Osteoblast (primary cell): ENCODE data around the gene ZNRD2. TPM values are rescaled to one million over a fixed set of nuclear protein-coding genes. Genes with fewer than 3 reads are reported as not detected.
A peak's percentile ranks its signal among the peaks of the same experiment; 100 is the strongest.

ENCODE experiments used
- DNase-seq: peaks from one replicate; pipeline ENCODE4 v3.0.0; 2011; ENCODE audit warnings: low spot score, mixed read lengths; ENCODE audit not compliant: insufficient read length; ENCODE audit errors: missing footprints
- H2AFZ ChIP-seq: 2 replicates; pipeline ENCODE4 v1.6.0; 2011; ENCODE audit warnings: mild to moderate bottlenecking, low read length
- H3K27ac ChIP-seq: 2 replicates; pipeline ENCODE4 v1.5.1; 2011; ENCODE audit warnings: mild to moderate bottlenecking, low read depth, low read length, moderate library complexity
- H3K27me3 ChIP-seq: 2 replicates; pipeline ENCODE4 v1.6.0; 2012; ENCODE audit warnings: mild to moderate bottlenecking, control low read depth, inconsistent platforms, low read length, moderate library complexity; ENCODE audit not compliant: insufficient read depth
- H3K36me3 ChIP-seq: 2 replicates; pipeline ENCODE4 v1.5.1; 2011; ENCODE audit warnings: mild to moderate bottlenecking, low read length, control low read depth, moderate library complexity; ENCODE audit not compliant: insufficient read depth
- H3K4me1 ChIP-seq: 2 replicates; pipeline ENCODE4 v1.5.1; 2011; ENCODE audit warnings: mild to moderate bottlenecking, low read length, control low read depth, moderate library complexity; ENCODE audit not compliant: insufficient read depth
- H3K4me2 ChIP-seq: 2 replicates; pipeline ENCODE4 v1.6.0; 2011; ENCODE audit warnings: mild to moderate bottlenecking, low read length; ENCODE audit not compliant: insufficient read depth
- H3K4me3 ChIP-seq: fragments of 200-600 bp; sonication (generic); 3 replicates; pipeline ENCODE4 v1.5.1; 2012; ENCODE audit warnings: mild to moderate bottlenecking, low read length, inconsistent platforms; ENCODE audit not compliant: insufficient read depth
- H3K79me2 ChIP-seq: 2 replicates; pipeline ENCODE4 v1.6.0; 2012; ENCODE audit warnings: mild to moderate bottlenecking, low read length, control low read depth, inconsistent platforms; ENCODE audit not compliant: insufficient read depth
- H3K9me3 ChIP-seq: 2 replicates; pipeline ENCODE4 v1.5.1; 2011; ENCODE audit warnings: low read depth, low read length, control low read depth
- H4K20me1 ChIP-seq: 2 replicates; pipeline ENCODE4 v1.6.0; 2012; ENCODE audit warnings: mild to moderate bottlenecking, low read length, control low read depth; ENCODE audit not compliant: insufficient read depth
- CTCF ChIP-seq: IDR thresholded peaks from 2 replicates; pipeline ENCODE4 v1.5.1; 2011; ENCODE audit warnings: mild to moderate bottlenecking, low read depth, low read length, moderate library complexity; ENCODE audit errors: extremely low read depth
- total RNA-seq: library from RNA; depleted of rRNA; stranded (reverse); fragments of >200 nt; gene quantifications from 2 replicates; pipeline ENCODE4 v1.2.3, GENCODE V29; 2012

Gene ZNRD2
- total RNA-seq, 1 donor = 42.3 TPM

DNA sequence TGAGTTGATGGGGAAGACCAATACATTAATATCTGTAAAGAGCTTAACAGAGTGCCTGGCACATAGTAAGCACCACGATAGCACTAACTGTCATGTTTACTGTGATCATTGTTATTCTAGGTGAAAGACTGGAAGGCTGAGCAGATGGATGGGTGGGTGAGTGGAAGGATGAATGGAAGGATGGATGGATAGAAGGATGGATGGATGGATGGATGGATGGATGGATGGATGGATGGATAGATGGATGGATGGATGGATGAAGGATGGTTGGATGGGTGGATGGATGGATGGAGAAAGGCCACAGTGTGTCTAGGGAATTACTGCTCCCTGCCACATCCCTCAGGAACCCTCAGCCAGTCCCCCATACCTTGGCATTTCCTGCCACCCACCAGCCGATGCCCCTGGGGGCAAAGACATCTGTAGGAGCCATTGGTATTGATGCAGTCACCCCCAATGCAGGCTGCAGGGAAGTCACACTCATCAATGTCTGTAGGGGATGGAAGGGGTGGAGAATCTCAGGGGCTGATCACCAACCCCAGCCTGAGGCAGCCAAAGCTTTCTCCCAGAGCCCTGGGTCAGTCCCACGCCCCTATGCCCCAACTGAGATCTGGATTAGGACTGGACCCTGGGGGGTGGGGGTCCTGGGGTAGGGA is 27.4 kb upstream of the ZNRD2 start:
- peaks cover 9% of the 10 kb centered on the region for H3K4me1 ChIP-seq
- peaks cover 64% of the 10 kb centered on the region for H3K36me3 ChIP-seq
- TF ChIP-seq CTCF = no peak
- H3K9me3 ChIP-seq = no peaks in the 10 kb centered on the region
- no peaks in the 10 kb centered on the region for H3K79me2 ChIP-seq
- H3K27ac ChIP-seq = no peak overlapping the region
- no peak overlapping the region for H3K4me2 ChIP-seq
- H3K4me3 ChIP-seq = no peak overlapping the region
- DNase-seq = peak; percentile 91
- no peak overlapping the region for H2AFZ ChIP-seq
- H4K20me1 ChIP-seq = peaks cover 16% of the 10 kb centered on the region
- H3K27me3 ChIP-seq = no peaks in the 10 kb centered on the region

DNA sequence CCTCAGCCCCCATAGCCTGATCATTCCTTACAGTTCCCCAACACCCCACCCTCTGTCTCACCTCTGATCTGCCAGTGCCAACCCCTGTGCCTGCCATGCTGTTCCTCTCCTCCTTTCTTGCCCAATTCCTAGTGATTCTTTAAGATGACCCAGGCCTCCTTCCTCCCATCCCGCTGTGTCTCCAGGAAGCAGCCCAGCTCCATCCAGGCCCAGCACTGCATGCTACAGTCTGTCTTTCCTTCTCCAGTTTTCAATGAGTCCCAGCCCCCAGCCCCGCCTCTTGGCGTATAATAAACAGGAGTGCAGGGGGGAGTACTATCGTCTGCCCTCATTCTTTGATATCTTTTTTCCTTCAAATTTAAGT is 24.4 kb upstream of the ZNRD2 start:
- Histone ChIP-seq H3K4me3 (no peak overlapping the region), H2AFZ (no peak overlapping the region), H3K36me3 (peaks cover 71% of the 10 kb centered on the region), H3K9me3 (no peaks in the 10 kb centered on the region), H3K4me1 (peaks cover 7% of the 10 kb centered on the region), H3K27ac (no peak overlapping the region), H3K4me2 (no peak overlapping the region), H3K79me2 (no peaks in the 10 kb centered on the region), H3K27me3 (no peaks in the 10 kb centered on the region), H4K20me1 (peaks cover 17% of the 10 kb centered on the region)
- TF ChIP-seq CTCF = no peak
- DNase-seq = peak; percentile 69

GRCh38 chr11:65546217-65546958 is 23.9 kb upstream of the ZNRD2 start:
- peak; percentile 83 for DNase-seq
- Histone ChIP-seq H3K27me3 (no peaks in the 10 kb centered on the region), H4K20me1 (peaks cover 21% of the 10 kb centered on the region), H3K4me1 (peaks cover 1% of the 10 kb centered on the region), H3K79me2 (no peaks in the 10 kb centered on the region), H3K27ac (no peak overlapping the region), H3K4me2 (no peak overlapping the region), H3K36me3 (peaks cover 75% of the 10 kb centered on the region), H2AFZ (no peak overlapping the region), H3K4me3 (no peak overlapping the region), H3K9me3 (no peaks in the 10 kb centered on the region)
- TF ChIP-seq CTCF = no peak

DNA sequence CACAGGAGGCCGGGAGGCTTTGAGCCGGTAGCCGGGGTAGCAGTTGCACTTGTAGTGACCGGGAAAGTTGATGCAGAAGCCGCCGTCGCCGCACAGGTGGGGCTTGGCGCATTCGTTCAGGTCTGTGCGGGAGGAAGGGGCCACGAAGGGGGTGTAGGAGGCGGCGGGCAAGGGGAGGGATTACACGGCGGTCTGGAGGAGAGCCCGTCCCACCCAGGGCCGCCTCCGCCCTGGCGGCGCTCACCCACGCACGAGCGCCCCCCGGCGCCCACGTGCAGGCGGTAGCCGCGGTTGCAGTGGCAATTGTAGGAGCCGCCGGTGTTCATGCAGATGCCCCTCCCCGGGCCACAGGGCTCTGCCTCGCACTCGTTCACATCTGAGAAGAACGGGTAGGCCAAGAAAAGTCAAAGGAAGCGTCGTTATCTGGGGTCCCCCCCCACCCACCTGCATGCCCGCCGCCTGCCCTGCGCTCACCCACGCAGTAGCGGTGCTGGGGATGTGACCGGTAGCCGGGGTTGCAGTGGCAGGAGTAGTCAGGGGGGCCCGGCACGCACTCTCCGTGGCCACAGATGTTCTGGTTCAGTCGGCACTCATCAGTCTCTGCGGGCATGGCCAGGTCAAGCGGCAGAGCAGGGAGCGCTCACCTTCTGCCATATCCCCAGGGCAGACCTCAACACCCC is 22.7 kb upstream of the ZNRD2 start:
- H2AFZ ChIP-seq = no peak overlapping the region
- H4K20me1 ChIP-seq = peaks cover 30% of the 10 kb centered on the region
- peaks cover 77% of the 10 kb centered on the region for H3K36me3 ChIP-seq

More for the DNA sequence above, 22.7 kb upstream of the ZNRD2 start:
- H3K4me2 ChIP-seq = no peak overlapping the region
- DNase-seq = peak; percentile 63
- H3K27ac ChIP-seq = no peak overlapping the region
- peaks cover 1% of the 10 kb centered on the region for H3K79me2 ChIP-seq
- H3K4me3 ChIP-seq = no peak overlapping the region
- TF ChIP-seq CTCF = no peak
- H3K9me3 ChIP-seq = no peaks in the 10 kb centered on the region
- no peaks in the 10 kb centered on the region for H3K27me3 ChIP-seq
- H3K4me1 ChIP-seq = no peaks in the 10 kb centered on the region
